ENCODE results near the gene GPATCH1. TPM values are rescaled to one million over a fixed set of nuclear protein-coding genes. Genes with fewer than 3 reads are reported as not detected.
A peak's percentile ranks its signal among the peaks of the same experiment; 100 is the strongest.

GPATCH1 gene
- total and polyA plus RNA-seq, 2 of the 13 experiments (the other 11 are each of a cell fraction or from before 2014, with no cell fraction given), result 6.8 to 6.9 TPM

DNA sequence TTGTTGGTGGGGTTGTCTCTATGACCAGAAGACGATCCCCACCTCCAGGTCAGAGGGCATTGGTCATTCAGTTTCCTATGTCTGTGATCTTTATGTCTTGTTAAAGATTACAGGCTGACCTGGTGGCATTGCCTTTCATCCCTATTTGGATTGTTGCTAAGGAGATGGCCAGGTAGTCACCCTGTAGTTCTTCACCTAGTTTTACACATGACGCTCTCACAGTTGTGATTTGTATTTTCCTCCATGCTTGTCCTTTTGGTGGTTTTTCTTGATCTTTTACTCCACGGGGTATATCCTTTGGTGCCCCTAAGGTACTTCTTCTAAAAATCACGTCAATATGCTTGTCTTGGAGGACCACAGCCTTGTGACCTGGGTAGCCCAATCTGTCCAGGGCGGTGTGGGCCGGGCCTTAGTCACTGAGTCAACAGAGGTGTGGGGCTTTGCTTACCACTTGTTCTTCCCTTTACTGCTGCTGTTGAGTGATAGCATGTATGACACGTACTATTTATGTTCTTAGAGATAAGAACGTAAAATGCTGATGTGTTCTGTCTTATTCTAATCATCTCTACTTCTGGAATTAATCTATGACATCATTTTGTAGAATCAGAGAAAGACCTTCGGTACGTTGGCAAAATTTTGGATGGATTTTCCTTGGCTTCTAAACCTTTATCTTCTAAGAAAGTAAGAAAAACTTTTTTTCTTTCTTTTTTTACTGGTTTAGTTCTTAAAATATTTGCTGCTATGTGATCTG lies 20.1 kb downstream of the GPATCH1 start (continued):
- TF ChIP-seq, protein P1, sequence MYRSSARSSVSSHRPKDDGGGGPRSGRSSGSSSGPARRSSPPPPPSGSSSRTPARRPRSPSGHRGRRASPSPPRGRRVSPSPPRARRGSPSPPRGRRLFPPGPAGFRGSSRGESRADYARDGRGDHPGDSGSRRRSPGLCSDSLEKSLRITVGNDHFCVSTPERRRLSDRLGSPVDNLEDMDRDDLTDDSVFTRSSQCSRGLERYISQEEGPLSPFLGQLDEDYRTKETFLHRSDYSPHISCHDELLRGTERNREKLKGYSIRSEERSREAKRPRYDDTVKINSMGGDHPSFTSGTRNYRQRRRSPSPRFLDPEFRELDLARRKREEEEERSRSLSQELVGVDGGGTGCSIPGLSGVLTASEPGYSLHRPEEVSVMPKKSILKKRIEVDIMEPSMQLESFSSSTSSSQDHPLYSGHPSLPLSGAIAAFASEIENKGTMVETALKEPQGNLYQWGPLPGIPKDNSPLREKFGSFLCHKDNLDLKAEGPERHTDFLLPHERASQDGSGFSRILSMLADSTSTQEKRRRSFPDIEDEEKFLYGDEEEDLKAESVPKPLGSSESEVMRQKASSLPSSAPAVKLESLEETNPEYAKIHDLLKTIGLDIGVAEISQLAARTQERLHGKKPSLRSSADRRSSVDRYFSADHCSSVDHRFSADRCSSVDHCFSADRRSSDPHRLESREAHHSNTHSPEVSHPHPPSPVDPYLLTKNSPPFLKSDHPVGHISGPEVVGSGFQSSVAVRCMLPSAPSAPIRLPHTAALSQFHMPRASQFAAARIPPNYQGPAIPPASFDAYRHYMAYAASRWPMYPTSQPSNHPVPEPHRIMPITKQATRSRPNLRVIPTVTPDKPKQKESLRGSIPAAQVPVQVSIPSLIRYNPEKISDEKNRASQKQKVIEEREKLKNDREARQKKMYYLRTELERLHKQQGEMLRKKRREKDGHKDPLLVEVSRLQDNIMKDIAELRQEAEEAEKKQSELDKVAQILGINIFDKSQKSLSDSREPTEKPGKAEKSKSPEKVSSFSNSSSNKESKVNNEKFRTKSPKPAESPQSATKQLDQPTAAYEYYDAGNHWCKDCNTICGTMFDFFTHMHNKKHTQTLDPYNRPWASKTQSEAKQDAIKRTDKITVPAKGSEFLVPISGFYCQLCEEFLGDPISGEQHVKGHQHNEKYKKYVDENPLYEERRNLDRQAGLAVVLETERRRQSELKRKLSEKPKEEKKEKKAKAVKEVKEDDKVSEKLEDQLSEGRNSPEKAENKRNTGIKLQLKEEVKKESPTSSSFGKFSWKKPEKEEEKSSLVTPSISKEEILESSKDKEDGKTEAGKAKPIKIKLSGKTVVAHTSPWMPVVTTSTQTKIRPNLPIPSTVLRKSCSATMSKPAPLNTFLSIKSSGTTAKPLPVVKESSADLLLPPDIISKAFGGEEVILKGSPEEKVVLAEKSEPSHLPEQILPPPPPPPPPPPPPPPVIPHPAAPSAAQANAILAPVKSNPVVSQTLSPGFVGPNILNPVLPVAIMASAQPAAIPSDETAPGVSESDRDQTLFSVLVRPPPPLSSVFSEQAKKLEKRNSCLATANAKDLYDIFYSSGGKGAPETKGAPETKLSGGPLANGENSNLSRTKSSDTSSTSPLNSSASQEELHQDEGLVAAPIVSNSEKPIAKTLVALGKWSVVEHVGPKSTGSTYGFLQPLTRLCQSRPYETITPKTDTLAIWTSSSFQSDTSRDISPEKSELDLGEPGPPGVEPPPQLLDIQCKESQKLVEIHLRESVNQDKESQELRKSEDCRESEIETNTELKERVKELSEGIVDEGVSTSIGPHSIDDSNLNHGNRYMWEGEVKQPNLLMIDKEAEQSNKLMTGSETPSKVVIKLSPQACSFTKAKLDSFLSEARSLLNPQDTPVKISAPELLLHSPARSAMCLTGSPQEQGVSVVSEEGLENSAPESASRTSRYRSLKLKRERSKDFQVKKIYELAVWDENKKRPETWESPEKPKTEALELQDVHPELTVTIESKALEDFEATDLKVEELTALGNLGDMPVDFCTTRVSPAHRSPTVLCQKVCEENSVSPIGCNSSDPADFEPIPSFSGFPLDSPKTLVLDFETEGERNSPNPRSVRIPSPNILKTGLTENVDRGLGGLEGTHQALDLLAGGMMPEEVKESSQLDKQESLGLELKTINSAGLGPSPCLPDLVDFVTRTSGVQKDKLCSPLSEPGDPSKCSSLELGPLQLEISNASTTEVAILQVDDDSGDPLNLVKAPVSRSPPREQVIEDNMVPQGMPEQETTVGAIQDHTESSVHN (CRISPR knock-in tag; IDR thresholded peaks at IDR 0.05), result no peak
- peak; percentile 82 for TF ChIP-seq SOX5 (CRISPR knock-in tag; IDR thresholded peaks at IDR 0.05; ENCODE audit: borderline replicate concordance)
- TF ChIP-seq ZNF7 (CRISPR knock-in tag; IDR thresholded peaks at IDR 0.05), result no peak
- no peak for TF ChIP-seq TAF1 (CRISPR knock-in tag; IDR thresholded peaks at IDR 0.05)
- no peak for TF ChIP-seq CENPT (CRISPR knock-in tag; IDR thresholded peaks at IDR 0.05; ENCODE audit: low read depth)
- TF ChIP-seq ZNF407 (CRISPR knock-in tag; IDR thresholded peaks at IDR 0.05; ENCODE audit: not compliant biosample characterization), result no peak
- TF ChIP-seq, protein P2, sequence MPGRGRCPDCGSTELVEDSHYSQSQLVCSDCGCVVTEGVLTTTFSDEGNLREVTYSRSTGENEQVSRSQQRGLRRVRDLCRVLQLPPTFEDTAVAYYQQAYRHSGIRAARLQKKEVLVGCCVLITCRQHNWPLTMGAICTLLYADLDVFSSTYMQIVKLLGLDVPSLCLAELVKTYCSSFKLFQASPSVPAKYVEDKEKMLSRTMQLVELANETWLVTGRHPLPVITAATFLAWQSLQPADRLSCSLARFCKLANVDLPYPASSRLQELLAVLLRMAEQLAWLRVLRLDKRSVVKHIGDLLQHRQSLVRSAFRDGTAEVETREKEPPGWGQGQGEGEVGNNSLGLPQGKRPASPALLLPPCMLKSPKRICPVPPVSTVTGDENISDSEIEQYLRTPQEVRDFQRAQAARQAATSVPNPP (CRISPR knock-in tag; IDR thresholded peaks at IDR 0.05), result no peak
- TF ChIP-seq RAD21 (CRISPR knock-in tag; IDR thresholded peaks at IDR 0.05), result no peak
- TF ChIP-seq SIN3B (IDR thresholded peaks at IDR 0.05; ENCODE audit: low read length), result no peak
- TF ChIP-seq SATB2 (CRISPR knock-in tag; IDR thresholded peaks at IDR 0.05), result no peak
- no peak for TF ChIP-seq HNRNPK (IDR thresholded peaks at IDR 0.05; ENCODE audit: low read depth, low read length, poor library complexity, severe bottlenecking)
